Skeletal muscle satellite cell (primary cell): ENCODE measurements around the gene CCSAP.

Experiments
- H3K27me3 ChIP-seq: 2 replicates; pipeline ENCODE4 v1.7.0; 2013; ENCODE audit warnings: low read length; ENCODE audit not compliant: control insufficient read depth, insufficient read depth
- H3K36me3 ChIP-seq: 2 replicates; pipeline ENCODE4 v1.7.0; 2013; ENCODE audit warnings: mild to moderate bottlenecking, control low read depth, low read length; ENCODE audit not compliant: insufficient read depth
- H3K4me1 ChIP-seq: 2 replicates; pipeline ENCODE4 v1.7.0; 2013; ENCODE audit warnings: low read length; ENCODE audit not compliant: control insufficient read depth, insufficient read depth
- H3K4me2 ChIP-seq: 2 replicates; pipeline ENCODE4 v1.7.0; 2013; ENCODE audit warnings: mild to moderate bottlenecking, low read length
- H3K4me3 ChIP-seq: 2 replicates; pipeline ENCODE4 v1.7.0; 2013; ENCODE audit warnings: low read length
- H3K9ac ChIP-seq: 2 replicates; pipeline ENCODE4 v1.7.0; 2013; ENCODE audit warnings: mild to moderate bottlenecking, low read depth, low read length, moderate library complexity
- H3K9me3 ChIP-seq: replicated peaks from 2 replicates; pipeline ENCODE4 v1.7.0; 2013; ENCODE audit warnings: mild to moderate bottlenecking, control low read depth, low read length

The CCSAP gene

GRCh38 chr1:229364207-229365065 is 21.6 kb upstream of the CCSAP start:
- Histone ChIP-seq H3K9ac (no peak overlapping the region), H3K9me3 (no peaks in the 10 kb centered on the region), H3K4me1 (no peaks in the 10 kb centered on the region), H3K4me3 (no peak overlapping the region), H3K27me3 (peaks cover 18% of the 10 kb centered on the region), H3K36me3 (no peaks in the 10 kb centered on the region), H3K4me2 (no peak overlapping the region)

- Histone ChIP-seq H3K9ac (no peak overlapping the region), H3K4me1 (no peaks in the 10 kb centered on the region), H3K4me2 (no peak overlapping the region), H3K27me3 (peaks cover 24% of the 10 kb centered on the region), H3K9me3 (no peaks in the 10 kb centered on the region), H3K4me3 (no peak overlapping the region), H3K36me3 (no peaks in the 10 kb centered on the region)
These were observed 20.9 kb upstream of the CCSAP start for GRCh38 chr1:229363723-229364122.

DNA sequence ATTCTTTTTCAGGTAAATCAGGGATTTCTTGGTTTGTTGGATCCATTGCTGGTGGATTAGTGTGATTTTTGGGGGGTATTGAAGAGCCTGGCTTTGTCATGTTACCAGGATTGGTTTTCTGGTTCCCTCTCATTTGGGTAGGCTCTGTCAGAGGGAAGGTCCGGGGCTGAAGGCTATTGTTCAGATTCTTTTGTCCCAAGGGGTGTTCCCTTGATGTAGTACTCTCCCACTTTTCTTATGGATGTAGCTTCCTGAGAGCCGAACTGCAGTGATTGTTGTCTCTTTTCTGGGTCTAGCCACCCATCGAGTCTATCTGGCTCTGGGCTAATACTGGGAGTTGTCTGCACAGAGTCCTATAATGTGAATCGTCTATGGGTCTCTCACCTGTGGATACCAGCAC is 17.6 kb upstream of the CCSAP start:
- peaks cover 36% of the 10 kb centered on the region for H3K27me3 ChIP-seq
- H3K36me3 ChIP-seq = no peaks in the 10 kb centered on the region
- no peaks in the 10 kb centered on the region for H3K9me3 ChIP-seq
- H3K4me1 ChIP-seq = no peaks in the 10 kb centered on the region
- no peak overlapping the region for H3K4me3 ChIP-seq
- H3K4me2 ChIP-seq = no peak overlapping the region
- H3K9ac ChIP-seq = no peak overlapping the region

- H3K27me3 ChIP-seq = peaks cover 37% of the 10 kb centered on the region
- H3K4me1 ChIP-seq = no peaks in the 10 kb centered on the region
- no peak overlapping the region for H3K4me2 ChIP-seq
- no peaks in the 10 kb centered on the region for H3K9me3 ChIP-seq
- no peaks in the 10 kb centered on the region for H3K36me3 ChIP-seq
- H3K9ac ChIP-seq = no peak overlapping the region
- no peak overlapping the region for H3K4me3 ChIP-seq
These were observed 12.8 kb upstream of the CCSAP start for GRCh38 chr1:229355661-229356060.

DNA sequence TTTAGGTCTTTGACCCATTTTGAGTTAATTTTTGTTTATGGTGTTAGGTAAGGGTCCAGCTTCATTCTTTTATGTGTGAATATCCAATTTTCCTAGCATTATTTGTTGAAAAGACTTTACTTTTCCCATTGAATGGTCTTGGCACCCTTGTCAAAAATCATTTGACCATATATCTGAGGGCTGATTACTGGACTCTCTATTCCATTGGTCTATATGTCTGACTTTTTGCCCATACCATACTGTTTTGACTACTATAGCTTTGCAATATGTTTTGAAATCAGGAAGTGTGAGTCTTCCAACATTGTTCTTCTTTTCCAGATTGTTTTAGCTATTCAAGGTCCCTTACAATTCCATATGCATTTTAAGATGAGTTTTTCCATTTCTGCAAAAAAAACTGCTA is 11.4 kb upstream of the CCSAP start:
- Histone ChIP-seq H3K9ac (no peak overlapping the region), H3K4me3 (no peak overlapping the region), H3K4me2 (no peak overlapping the region), H3K9me3 (no peaks in the 10 kb centered on the region), H3K27me3 (peaks cover 35% of the 10 kb centered on the region), H3K4me1 (no peaks in the 10 kb centered on the region), H3K36me3 (no peaks in the 10 kb centered on the region)

DNA sequence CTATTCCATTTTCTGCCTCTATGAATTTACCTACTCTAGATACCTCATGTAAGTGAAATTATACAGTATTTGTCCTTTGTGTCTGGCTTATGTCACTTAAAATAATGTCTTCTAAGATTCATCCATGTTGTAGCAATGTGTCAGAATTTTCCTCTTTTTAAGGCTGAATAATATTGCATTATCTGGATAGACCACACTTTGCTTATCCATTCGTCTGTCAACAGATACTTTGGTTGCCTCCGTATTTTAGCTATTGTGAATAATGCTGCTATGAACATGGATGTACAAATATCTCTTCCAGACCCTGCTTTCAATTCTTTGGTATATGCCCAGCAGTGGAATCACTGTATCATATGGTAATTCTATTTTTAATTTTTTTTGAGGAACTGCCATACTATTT is 10.1 kb upstream of the CCSAP start:
- Histone ChIP-seq H3K27me3 (peaks cover 30% of the 10 kb centered on the region), H3K36me3 (no peaks in the 10 kb centered on the region), H3K9me3 (no peaks in the 10 kb centered on the region), H3K4me1 (no peaks in the 10 kb centered on the region), H3K9ac (no peak overlapping the region), H3K4me3 (no peak overlapping the region), H3K4me2 (no peak overlapping the region)

- Histone ChIP-seq H3K36me3 (no peaks in the 10 kb centered on the region), H3K9ac (no peak overlapping the region), H3K4me2 (no peak overlapping the region), H3K4me1 (no peaks in the 10 kb centered on the region), H3K27me3 (peaks cover 33% of the 10 kb centered on the region), H3K9me3 (no peaks in the 10 kb centered on the region), H3K4me3 (no peak overlapping the region)
These were observed 6.9 kb upstream of the CCSAP start for GRCh38 chr1:229349463-229350385.

GRCh38 chr1:229347528-229347927 is 4.7 kb upstream of the CCSAP start:
- Histone ChIP-seq H3K9me3 (no peaks in the 10 kb centered on the region), H3K27me3 (peaks cover 27% of the 10 kb centered on the region), H3K4me2 (no peak overlapping the region), H3K4me1 (peaks cover 6% of the 10 kb centered on the region), H3K9ac (no peak overlapping the region), H3K36me3 (no peaks in the 10 kb centered on the region), H3K4me3 (no peak overlapping the region)

DNA sequence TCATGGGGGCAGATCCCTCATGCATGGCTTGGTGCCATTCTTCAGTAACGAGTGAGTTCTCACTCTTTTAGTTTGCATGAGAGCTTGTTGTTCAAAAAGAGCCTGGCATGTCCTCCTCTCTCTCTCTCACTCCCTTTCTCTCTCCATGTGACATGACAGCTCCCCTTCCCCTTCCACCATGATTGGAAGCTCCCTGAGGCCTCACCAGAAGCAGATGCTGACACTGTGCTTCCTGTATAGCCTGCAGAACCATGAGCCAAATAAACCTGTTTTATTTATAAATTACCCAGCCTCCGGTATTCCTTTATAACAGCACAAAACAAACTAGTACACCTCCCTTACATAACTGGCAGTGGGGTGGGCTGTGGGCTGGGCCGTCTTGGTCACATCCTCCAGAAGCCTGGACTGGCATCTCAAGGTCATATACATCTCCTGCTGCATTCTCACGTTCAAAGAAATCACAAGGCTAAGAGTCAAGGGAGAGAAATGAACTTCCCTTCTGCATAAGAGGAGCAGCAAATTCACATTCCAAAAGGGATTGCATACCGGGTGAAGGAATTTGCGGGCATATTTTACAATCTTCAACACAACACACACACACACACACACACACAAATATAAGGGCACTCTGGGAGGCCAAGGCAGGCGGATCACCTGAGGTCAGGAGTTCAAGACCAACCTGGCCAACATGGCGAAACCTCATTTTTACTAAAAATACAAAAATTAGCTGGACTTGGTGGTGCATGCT is 2.3 kb upstream of the CCSAP start:
- H3K4me3 ChIP-seq = no peak overlapping the region
- peaks cover 10% of the 10 kb centered on the region for H3K4me1 ChIP-seq
- no peak overlapping the region for H3K9ac ChIP-seq
- no peaks in the 10 kb centered on the region for H3K9me3 ChIP-seq
- no peak overlapping the region for H3K4me2 ChIP-seq
- no peaks in the 10 kb centered on the region for H3K36me3 ChIP-seq
- peaks cover 18% of the 10 kb centered on the region for H3K27me3 ChIP-seq

- peaks cover 10% of the 10 kb centered on the region for H3K4me1 ChIP-seq
- H3K4me2 ChIP-seq = peak overlapping the region; percentile 96
- peak overlapping the region; percentile 32 for H3K4me3 ChIP-seq
- H3K27me3 ChIP-seq = peaks cover 15% of the 10 kb centered on the region
- no peak overlapping the region for H3K9ac ChIP-seq
- H3K9me3 ChIP-seq = no peaks in the 10 kb centered on the region
- H3K36me3 ChIP-seq = no peaks in the 10 kb centered on the region
These were observed 1.3 kb upstream of the CCSAP start for GRCh38 chr1:229344139-229344538.
